ENCODE data around the gene PAIP2B. TPM values are rescaled to one million over a fixed set of nuclear protein-coding genes. Genes with fewer than 3 reads are reported as not detected.

Gene PAIP2B
- total RNA-seq, 6 experiments from 2014 or later, result 8.4 to 30.1 (median 15.3) TPM

- H3K27me3 ChIP-seq, result no peaks in the 10 kb centered on the region
- whole genome bisulfite sequencing (ENCODE audit: insufficient coverage, low coverage, low lambda C conversion rate, missing lambda C conversion rate), result 71% methylated on average over 2 of the region's 2 CpGs
- H3K4me1 ChIP-seq, result peaks cover 0 to 24% (median 0%) of the 10 kb centered on the region in 4 donors
- DNase-seq (no peak), ATAC-seq (no peak)
- H3K27ac ChIP-seq, result no peak overlapping the region
- intact Hi-C loops (cut with DNase I), result no loop called here
- no peak overlapping the region for H3K4me3 ChIP-seq
- no peak for TF ChIP-seq CTCF (IDR thresholded peaks at IDR 0.05)
- no peak for TF ChIP-seq POLR2A (IDR thresholded peaks at IDR 0.05)
- H3K9me3 ChIP-seq, result no peaks in the 10 kb centered on the region
- H3K36me3 ChIP-seq, result no peaks in the 10 kb centered on the region
Observed at GRCh38 chr2:71212336-71212735, 14.6 kb downstream of the PAIP2B start.

- no peak overlapping the region for H3K4me3 ChIP-seq
- intact Hi-C loops (cut with DNase I), result no loop called here
- peak overlapping the region; percentile 61 to 89 (median 86) for H3K27ac ChIP-seq
- H3K27me3 ChIP-seq, result no peaks in the 10 kb centered on the region
- H3K9me3 ChIP-seq, result no peaks in the 10 kb centered on the region
- TF ChIP-seq CTCF (IDR thresholded peaks at IDR 0.05) (no peak), POLR2A (IDR thresholded peaks at IDR 0.05) (no peak)
- no peaks in the 10 kb centered on the region for H3K36me3 ChIP-seq
- DNase-seq, result no peak
- peak; percentile 68 to 79 (median 73) for ATAC-seq
- 66% methylated on average over 3 of the region's 3 CpGs for WGBS (ENCODE audit: insufficient coverage, low coverage, low lambda C conversion rate, missing lambda C conversion rate)
- peaks cover 0 to 38% (median 0%) of the 10 kb centered on the region in 4 donors for H3K4me1 ChIP-seq
Observed at GRCh38 chr2:71210292-71210691, 16.6 kb downstream of the PAIP2B start.

GRCh38 chr2:71208756-71209155, 18.1 kb downstream of the PAIP2B start:
- Histone ChIP-seq H3K27me3 (no peaks in the 10 kb centered on the region), H3K4me3 (no peak overlapping the region), H3K36me3 (no peaks in the 10 kb centered on the region), H3K27ac (peak overlapping the region; percentile 61 to 89 (median 86)), H3K9me3 (no peaks in the 10 kb centered on the region), H3K4me1 (peaks cover 0 to 38% (median 0%) of the 10 kb centered on the region in 4 donors)
- intact Hi-C loops (cut with DNase I), result no loop called here
- 3% methylated on average over 2 of the region's 2 CpGs for WGBS (ENCODE audit: insufficient coverage, low coverage, low lambda C conversion rate, missing lambda C conversion rate)
- ATAC-seq (peak in 3 of 4 donors; percentile 44 to 46 (median 45)), DNase-seq (no peak)
- TF ChIP-seq CTCF (IDR thresholded peaks at IDR 0.05) (no peak), POLR2A (IDR thresholded peaks at IDR 0.05) (no peak)

GRCh38 chr2:71207601-71208000, 19.3 kb downstream of the PAIP2B start:
- H3K9me3 ChIP-seq, result no peaks in the 10 kb centered on the region
- peak overlapping the region in 1 of 3 donors; percentile 66 for H3K27ac ChIP-seq
- H3K4me1 ChIP-seq, result peaks cover 0 to 38% (median 0%) of the 10 kb centered on the region in 4 donors
- no peak overlapping the region for H3K4me3 ChIP-seq
- DNase-seq (no peak), ATAC-seq (no peak)
- intact Hi-C loops (cut with DNase I), result no loop called here
- no peaks in the 10 kb centered on the region for H3K36me3 ChIP-seq
- H3K27me3 ChIP-seq, result no peaks in the 10 kb centered on the region
- WGBS (ENCODE audit: insufficient coverage, low coverage, low lambda C conversion rate, missing lambda C conversion rate), result 100% methylated on average over 1 of the region's 1 CpG
- TF ChIP-seq POLR2A (IDR thresholded peaks at IDR 0.05) (no peak), CTCF (IDR thresholded peaks at IDR 0.05) (no peak)

GRCh38 chr2:71206271-71206670, 20.6 kb downstream of the PAIP2B start:
- Histone ChIP-seq H3K36me3 (peaks cover 0 to 10% (median 4%) of the 10 kb centered on the region in 4 donors), H3K4me3 (no peak overlapping the region), H3K4me1 (peaks cover 0 to 35% (median 0%) of the 10 kb centered on the region in 4 donors), H3K9me3 (no peaks in the 10 kb centered on the region), H3K27me3 (no peaks in the 10 kb centered on the region), H3K27ac (peak overlapping the region in 2 of 3 donors; percentile 34 to 66)
- DNase-seq (peak in 1 of 3 donors; percentile 50), ATAC-seq (peak; percentile 20 to 72 (median 58))
- intact Hi-C loops (cut with DNase I), result no loop called here
- TF ChIP-seq CTCF (IDR thresholded peaks at IDR 0.05), result no peak

All from right lobe of liver (tissue), 6 donors.